GM18951 (cell line): Measurements from ENCODE around the gene NEUROG2.
"Not testable (repeated sequence)": the region's sequence is repeated elsewhere in the genome, so short reads cannot be mapped to it uniquely, and the experiment has no call there.

Experiments used
- POLR2A ChIP-seq: IDR thresholded peaks from 4 replicates; pipeline ENCODE4 v1.6.1; 2011; ENCODE audit warnings: mild to moderate bottlenecking; ENCODE audit not compliant: insufficient read length, insufficient read depth; ENCODE audit errors: extremely low read depth
- in situ Hi-C: fragments of 300-500 bp; cut with MboI; formaldehyde crosslinking; loops from one replicate; pipeline ENCODE4 v1.12.0; 2022; ENCODE audit warnings: low sequenced_read_pairs, mixed read lengths, inconsistent platforms; ENCODE audit not compliant: unreplicated experiment

NEUROG2 gene

GRCh38 chr4:112502871-112503270 is 13.1 kb downstream of the NEUROG2 start:
- no peak for TF ChIP-seq POLR2A
- in situ Hi-C loops = no loop called here

- in situ Hi-C loops = no loop called here
- TF ChIP-seq POLR2A = no peak
Measured at GRCh38 chr4:112492321-112492720, 23.7 kb downstream of the NEUROG2 start.

- in situ Hi-C loops = not testable (repeated sequence)
Measured at GRCh38 chr4:112490808-112491207, 25.2 kb downstream of the NEUROG2 start.

- in situ Hi-C loops = no loop called here
- no peak for TF ChIP-seq POLR2A
Measured at GRCh38 chr4:112485930-112486329, 30.1 kb downstream of the NEUROG2 start.

GRCh38 chr4:112473985-112474384 is 42.0 kb downstream of the NEUROG2 start:
- TF ChIP-seq POLR2A = no peak

GRCh38 chr4:112472318-112472717 is 43.7 kb downstream of the NEUROG2 start:
- in situ Hi-C loops = no loop called here
- no peak for TF ChIP-seq POLR2A

More at GRCh38 chr4:112473985-112474384, 42.0 kb downstream of the NEUROG2 start:
- in situ Hi-C loops = no loop called here
